Left ventricle myocardium inferior (tissue), 1 donor: ENCODE measurements around the gene REPS1. TPM values are rescaled to one million over a fixed set of nuclear protein-coding genes. Genes with fewer than 3 reads are reported as not detected.
"Not testable (repeated sequence)": the region's sequence is repeated elsewhere in the genome, so short reads cannot be mapped to it uniquely, and the experiment has no call there.

Source experiments
- DNase-seq: peaks from one replicate; pipeline ENCODE4 v3.0.0-alpha.2; 2020
- H3K27ac ChIP-seq: fragments of 200-600 bp; replicated peaks from 2 replicates; pipeline ENCODE4 v1.8.0; 2021
- H3K27me3 ChIP-seq: fragments of 200-600 bp; 2 replicates; pipeline ENCODE4 v1.8.0; 2021; ENCODE audit warnings: low read depth
- H3K36me3 ChIP-seq: fragments of 200-600 bp; 2 replicates; pipeline ENCODE4 v1.8.0; 2021
- H3K4me1 ChIP-seq: fragments of 200-600 bp; 2 replicates; pipeline ENCODE4 v1.8.0; 2021
- H3K4me3 ChIP-seq: fragments of 200-600 bp; 2 replicates; pipeline ENCODE4 v1.8.0; 2021; ENCODE audit warnings: mild to moderate bottlenecking, moderate library complexity
- H3K9me3 ChIP-seq: fragments of 200-600 bp; replicated peaks from 2 replicates; pipeline ENCODE4 v1.8.0; 2021
- CTCF ChIP-seq: fragments of 200-600 bp; IDR thresholded peaks from 2 replicates; pipeline ENCODE4 v1.8.0; 2021; ENCODE audit warnings: antibody characterized with exemption, mild to moderate bottlenecking, borderline replicate concordance
- intact Hi-C: fragments of 100-400 bp; cut with micrococcal nuclease; formaldehyde crosslinking; loops from one replicate; pipeline ENCODE4 v1.11.0; 2022
- total RNA-seq: library from RNA; stranded (reverse); fragmentation: NEBNext Ultra II Directional; extraction: Animal tissue kit (Norgen Biotek cat#: 25700); gene quantifications from one replicate; pipeline ENCODE4 v1.2.1, GENCODE V29; 2021
- donor health status: DM: no; HTN: yes; CAD: no; lungs with severe emphysema.

Gene REPS1
- total RNA-seq, 1 donor from 2014 or later, result 30.6 TPM

DNA sequence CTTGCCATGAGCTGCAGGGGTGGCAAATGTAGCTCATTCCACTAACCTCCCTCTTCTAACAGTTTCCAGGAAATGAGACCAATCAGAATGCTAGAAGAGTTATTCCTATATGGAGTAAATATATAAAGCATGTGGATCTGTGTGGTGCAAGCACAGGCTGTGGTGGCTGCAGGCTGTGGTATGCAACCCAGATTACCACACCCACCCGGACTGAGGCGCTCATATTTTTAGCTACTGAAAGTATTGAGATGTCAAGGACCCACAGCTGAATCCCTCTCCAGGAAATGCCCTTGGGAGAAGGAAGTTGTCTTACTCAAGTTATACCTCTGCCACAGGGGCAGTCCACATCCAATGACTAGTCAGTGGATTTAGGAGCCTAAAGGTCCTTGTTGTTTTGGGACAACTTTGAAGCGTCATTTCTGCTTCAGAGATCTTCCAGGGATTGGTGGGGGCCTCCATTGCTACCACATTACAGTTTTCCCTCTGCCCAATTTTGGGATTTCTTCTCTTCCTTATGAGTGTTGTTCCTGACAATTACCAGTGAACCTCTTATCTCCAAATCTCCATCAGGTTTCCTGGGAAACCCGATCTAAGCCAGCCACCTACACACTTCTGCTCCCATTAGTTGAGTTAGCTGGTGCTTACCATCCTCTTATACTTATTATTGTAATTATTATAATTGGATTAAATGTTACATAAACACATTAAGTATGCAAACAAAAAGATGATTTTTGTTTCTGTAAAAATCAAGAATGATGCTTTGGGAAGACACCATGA is 12.1 kb upstream of the REPS1 start:
- intact Hi-C loops, result no loop called here
- H3K36me3 ChIP-seq, result no peaks in the 10 kb centered on the region
- no peaks in the 10 kb centered on the region for H3K27me3 ChIP-seq
- no peaks in the 10 kb centered on the region for H3K9me3 ChIP-seq
- TF ChIP-seq CTCF, result no peak
- H3K4me3 ChIP-seq, result no peak overlapping the region
- H3K4me1 ChIP-seq, result no peaks in the 10 kb centered on the region
- DNase-seq, result no peak
- H3K27ac ChIP-seq, result no peak overlapping the region

DNA sequence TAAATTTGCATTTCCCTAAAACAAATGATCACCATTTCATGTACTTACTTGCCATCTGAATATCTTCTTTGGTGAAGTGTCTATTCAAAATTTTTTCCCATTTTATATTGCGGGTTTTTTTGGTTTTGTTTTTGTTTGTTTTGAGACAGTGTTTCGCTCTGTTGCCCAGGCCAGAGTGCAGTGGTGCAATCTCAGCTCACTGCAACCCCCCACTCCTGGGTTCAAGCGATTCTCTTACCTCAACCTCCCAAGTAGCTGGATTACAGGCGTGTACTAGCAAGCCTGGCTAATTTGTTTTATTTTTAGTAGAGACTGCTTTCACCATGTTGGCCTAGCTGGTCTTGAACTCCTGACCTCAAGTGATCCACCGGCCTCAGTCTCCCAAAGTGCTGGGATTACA is 9.1 kb upstream of the REPS1 start:
- DNase-seq, result no peak
- Histone ChIP-seq H3K4me1 (no peaks in the 10 kb centered on the region), H3K27ac (no peak overlapping the region), H3K4me3 (no peak overlapping the region), H3K36me3 (no peaks in the 10 kb centered on the region), H3K27me3 (no peaks in the 10 kb centered on the region), H3K9me3 (no peaks in the 10 kb centered on the region)
- no peak for TF ChIP-seq CTCF
- intact Hi-C loops, result no loop called here

DNA sequence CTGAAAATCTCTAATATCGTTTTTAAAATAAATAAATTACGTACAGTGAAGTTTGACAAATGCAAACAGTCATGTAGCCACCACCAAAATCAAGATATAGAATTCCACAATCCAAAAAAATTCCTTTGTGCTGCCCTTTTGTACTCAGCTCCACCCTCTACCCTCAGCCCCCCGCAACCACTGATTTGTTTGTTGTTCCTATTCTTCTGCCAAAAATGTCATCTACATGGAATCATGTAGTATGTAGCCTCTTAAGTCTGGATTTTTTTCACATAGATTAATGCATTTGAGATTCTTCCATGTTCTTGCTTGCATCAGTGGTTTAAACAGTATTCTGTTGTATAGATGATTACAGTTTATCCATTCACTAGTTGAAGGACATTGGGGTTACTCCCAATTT is 8.5 kb upstream of the REPS1 start:
- Histone ChIP-seq H3K9me3 (no peaks in the 10 kb centered on the region), H3K27me3 (no peaks in the 10 kb centered on the region), H3K4me3 (no peak overlapping the region), H3K4me1 (no peaks in the 10 kb centered on the region), H3K27ac (no peak overlapping the region), H3K36me3 (no peaks in the 10 kb centered on the region)
- intact Hi-C loops, result no loop called here
- no peak for TF ChIP-seq CTCF
- no peak for DNase-seq

DNA sequence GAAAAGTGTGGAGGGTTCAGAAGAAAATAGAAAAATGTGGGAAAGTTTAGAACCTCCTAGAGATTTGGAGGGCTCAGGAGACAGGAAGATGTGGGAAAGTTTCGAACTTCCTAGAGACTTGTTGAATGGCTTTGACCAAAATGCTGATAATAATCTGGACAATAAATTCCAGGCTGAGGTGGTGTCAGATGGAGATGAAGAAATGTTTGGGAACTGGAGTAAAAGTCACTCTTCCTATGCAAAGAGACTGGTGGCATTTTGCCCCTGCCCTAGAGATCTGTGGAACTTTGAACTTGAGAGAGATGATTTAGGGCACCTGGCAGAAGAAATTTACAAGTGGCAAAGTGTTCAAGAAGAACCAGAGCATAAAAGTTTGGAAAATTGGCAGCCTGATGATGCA is 5.4 kb upstream of the REPS1 start:
- H3K9me3 ChIP-seq, H3K27me3 ChIP-seq, H3K4me3 ChIP-seq, intact Hi-C loops, H3K27ac ChIP-seq, DNase-seq, H3K4me1 ChIP-seq, H3K36me3 ChIP-seq: not testable (repeated sequence)

DNA sequence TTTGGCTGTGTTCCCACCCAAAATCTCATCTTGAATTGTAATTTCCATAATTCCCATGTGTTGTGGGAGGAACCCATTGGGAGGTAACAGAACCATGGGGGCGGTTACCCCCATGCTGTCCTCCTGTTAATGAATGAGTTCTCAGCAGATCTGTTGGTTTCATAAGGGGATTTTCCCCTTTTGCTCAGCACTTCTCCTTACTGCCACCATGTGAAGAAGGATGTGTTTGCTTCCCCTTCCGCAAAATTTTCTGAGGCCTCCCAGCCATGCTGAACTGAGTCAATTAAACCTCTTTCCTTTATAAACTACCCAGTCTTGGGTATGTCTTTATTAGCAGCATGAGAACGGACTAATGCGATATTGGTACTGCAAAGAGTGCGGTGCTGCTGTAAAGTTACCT is 4.9 kb upstream of the REPS1 start:
- H3K4me3 ChIP-seq, intact Hi-C loops, H3K27me3 ChIP-seq, H3K9me3 ChIP-seq, H3K36me3 ChIP-seq, H3K27ac ChIP-seq, H3K4me1 ChIP-seq, DNase-seq: not testable (repeated sequence)

- intact Hi-C loops, result no loop called here
- H3K9me3 ChIP-seq, result no peaks in the 10 kb centered on the region
- no peak overlapping the region for H3K4me3 ChIP-seq
- H3K4me1 ChIP-seq, result peaks cover 25% of the 10 kb centered on the region
- H3K27me3 ChIP-seq, result no peaks in the 10 kb centered on the region
- H3K27ac ChIP-seq, result no peak overlapping the region
- no peak for DNase-seq
- no peaks in the 10 kb centered on the region for H3K36me3 ChIP-seq
- TF ChIP-seq CTCF, result no peak
These were observed 3.2 kb upstream of the REPS1 start for GRCh38 chr6:138991206-138991605.
